PC-3 (cell line): ENCODE results near the gene NKD1.

ENCODE experiments used
- CTCF ChIP-seq: fragments of 300-600 bp; sonication (generic); conservative IDR thresholded peaks from 2 replicates; pipeline ENCODE4 v1.5.1; 2017; ENCODE audit warnings: antibody characterized with exemption, low read depth, mild to moderate bottlenecking, low read length
- EZH2 ChIP-seq: fragments of 300-600 bp; sonication (generic); IDR thresholded peaks from one replicate; pipeline ENCODE4 v1.6.1; 2017; ENCODE audit warnings: antibody characterized with exemption, mild to moderate bottlenecking, low read length; ENCODE audit not compliant: unreplicated experiment
- EZH2phosphoT487 ChIP-seq: fragments of 300-600 bp; sonication (generic); IDR thresholded peaks from 2 replicates; pipeline ENCODE4 v1.6.1; 2018; ENCODE audit warnings: mild to moderate bottlenecking, antibody characterized with exemption, low read length, borderline replicate concordance

- TF ChIP-seq EZH2 (no peak), CTCF (no peak), EZH2phosphoT487 (no peak)
These were observed 44.8 kb downstream of the NKD1 start for GRCh38 chr16:50592996-50593395.
